Right cardiac atrium (tissue), 5 donors: Measurements from ENCODE around the gene C1orf141. TPM values are rescaled to one million over a fixed set of nuclear protein-coding genes. Genes with fewer than 3 reads are reported as not detected.

Source experiments
- ATAC-seq, 2 donors: fragments of 200-7000 bp; cut with Tn5 transposase; one replicate each; pipeline versions ENCODE4 v1.8.0 to v1.9.1; 2020; ENCODE audit warnings: moderate library complexity in 2 of 2, mild to moderate bottlenecking in 1 of 2
- DNase-seq, 3 donors: peaks; one replicate each; pipeline ENCODE4 v3.0.0-alpha.2; 2020
- H3K27ac ChIP-seq: one replicate; pipeline ENCODE4 v1.5.1; 2013; ENCODE audit warnings: mild to moderate bottlenecking, low read length, control low read depth, moderate library complexity
- H3K27me3 ChIP-seq: one replicate; pipeline ENCODE4 v1.6.1; 2013; ENCODE audit not compliant: control insufficient read depth, insufficient read depth
- H3K4me1 ChIP-seq: one replicate; pipeline ENCODE4 v1.6.1; 2013; ENCODE audit warnings: low read length; ENCODE audit not compliant: control insufficient read depth, insufficient read depth
- H3K4me3 ChIP-seq: one replicate; pipeline ENCODE4 v1.5.1; 2013; ENCODE audit warnings: low read length, control low read depth
- H3K9me3 ChIP-seq: one replicate; pipeline ENCODE4 v1.6.1; 2013; ENCODE audit warnings: low read length; ENCODE audit not compliant: control insufficient read depth
- WGBS: extraction: QIAGEN DNeasy Blood & Tissue Kit; methylation state at CpG from one replicate; pipeline ENCODE4 v1.1.7; 2013; 5-methylcytosine and 5-hydroxymethylcytosine counted together
- intact Hi-C, 4 donors: fragments of 100-400 bp; cut with DNase I; formaldehyde crosslinking; loops; one replicate each; pipeline versions ENCODE4 v1.11.0 to v1.14.0; 2022 to 2023
- polyA plus RNA-seq: library from polyadenylated mRNA; stranded (reverse); fragments of 200-250 nt; gene quantifications from one replicate; pipeline ENCODE4 v1.2.3, GENCODE V29; 2013
- total RNA-seq, 4 donors: library from RNA; stranded (reverse); fragmentation: NEBNext Ultra II Directional; extraction: Animal tissue kit (Norgen Biotek cat#: 25700); gene quantifications; one replicate each; pipeline ENCODE4 v1.2.1, GENCODE V29; 2021
- donor health status: healthy with polysubstance abuse.
- donor health status: DM: no; HTN: yes; CAD: no.
- donor health status: DM: no; HTN: no; CAD: no.
- donor health status: DM: no; HTN: yes; CAD: no; lungs with severe emphysema.
- donor health status: DM: yes; HTN: yes; CAD: no.

The C1orf141 gene
- total and polyA plus RNA-seq, 5 donors, result not detected

DNA sequence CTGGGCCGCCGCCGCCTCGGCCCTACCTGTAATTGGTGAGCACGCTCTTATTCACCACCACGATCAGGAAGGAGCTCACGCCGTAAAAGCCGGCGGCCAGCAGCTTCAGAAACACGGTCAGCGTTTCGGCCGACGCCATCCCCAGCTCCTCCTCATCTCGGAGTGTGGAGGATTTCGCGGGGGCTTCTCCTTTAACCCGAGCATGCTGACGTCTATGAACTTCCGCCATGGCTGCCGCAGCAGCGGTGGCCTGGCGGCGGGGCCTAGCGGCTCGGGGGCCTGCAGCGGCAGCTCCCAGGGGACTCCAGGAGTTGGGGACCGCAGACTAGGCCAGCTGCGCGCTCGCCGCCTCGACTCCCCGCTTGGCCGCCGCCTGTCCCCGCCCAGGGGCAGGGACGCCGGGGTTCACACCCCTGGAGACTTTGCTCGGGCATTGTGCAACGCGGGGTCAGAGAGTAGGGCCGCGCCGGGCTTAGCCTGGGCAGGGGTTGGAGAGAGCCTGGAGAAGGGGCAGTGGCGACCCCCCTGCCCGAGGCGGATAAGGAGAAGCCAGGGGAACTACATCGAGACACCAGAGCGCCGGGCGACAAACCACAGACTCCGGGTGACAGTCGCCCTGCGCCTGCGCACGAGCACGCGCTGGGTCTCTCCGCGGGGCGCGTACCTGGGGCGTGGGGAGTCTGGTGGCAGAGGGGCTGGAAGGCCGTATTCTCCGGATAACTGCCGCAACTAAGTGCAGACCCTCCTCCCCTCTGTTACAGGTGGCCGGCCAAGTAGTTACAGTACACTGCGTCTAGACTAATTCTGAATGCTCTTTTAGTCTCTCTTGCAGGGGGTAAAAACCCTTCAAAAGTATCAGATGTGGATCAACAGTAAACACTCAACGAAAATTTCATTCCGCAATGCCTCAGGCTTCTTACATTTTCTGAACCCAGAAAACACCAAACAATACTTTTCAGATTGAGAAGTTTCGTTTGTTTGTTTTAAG lies 80.7 kb downstream of the C1orf141 start, which contains the start of gene SLC35D1:
Gene SLC35D1, minus strand, starts transcription at position 364 of the 988 bp plus-strand sequence. Its CDS starts 135 bp downstream, at position 229.
- H3K4me3 ChIP-seq, result peak within 1 kb of the TSS; percentile 79
- peak within 1 kb of the TSS; percentile 95 for H3K27ac ChIP-seq
- under 1% methylated on average over 73 of the region's 73 CpGs for WGBS
- no peaks in the 10 kb centered on the region for H3K4me1 ChIP-seq
- DNase-seq (peak; percentile 81 to 91 (median 91)), ATAC-seq (peak; percentile 93)
- intact Hi-C loops, result no loop called here
- no peaks in the 10 kb centered on the region for H3K9me3 ChIP-seq
- no peaks in the 10 kb centered on the region for H3K27me3 ChIP-seq

DNA sequence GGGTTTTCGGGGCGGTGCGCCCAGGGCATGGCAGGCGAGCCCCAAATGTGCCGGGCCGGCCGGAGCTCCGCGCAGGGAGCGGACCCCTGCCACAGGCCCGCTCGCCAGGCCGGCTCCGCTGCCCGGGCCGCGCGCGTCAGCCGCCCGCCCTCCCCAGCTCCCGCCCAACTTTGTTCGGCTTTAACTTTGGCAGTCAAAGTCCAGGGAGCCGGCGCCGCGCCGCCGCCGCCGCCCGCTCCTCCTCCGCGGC lies 81.3 kb downstream of the C1orf141 start:
- peak; percentile 68 to 89 (median 83) for DNase-seq
- WGBS, result under 1% methylated on average over 34 of the region's 34 CpGs
- Histone ChIP-seq H3K9me3 (no peaks in the 10 kb centered on the region), H3K4me1 (no peaks in the 10 kb centered on the region), H3K27ac (peak overlapping the region; percentile 95), H3K4me3 (peak overlapping the region; percentile 79), H3K27me3 (no peaks in the 10 kb centered on the region)
- intact Hi-C loops, result no loop called here
- peak; percentile 91 for ATAC-seq

DNA sequence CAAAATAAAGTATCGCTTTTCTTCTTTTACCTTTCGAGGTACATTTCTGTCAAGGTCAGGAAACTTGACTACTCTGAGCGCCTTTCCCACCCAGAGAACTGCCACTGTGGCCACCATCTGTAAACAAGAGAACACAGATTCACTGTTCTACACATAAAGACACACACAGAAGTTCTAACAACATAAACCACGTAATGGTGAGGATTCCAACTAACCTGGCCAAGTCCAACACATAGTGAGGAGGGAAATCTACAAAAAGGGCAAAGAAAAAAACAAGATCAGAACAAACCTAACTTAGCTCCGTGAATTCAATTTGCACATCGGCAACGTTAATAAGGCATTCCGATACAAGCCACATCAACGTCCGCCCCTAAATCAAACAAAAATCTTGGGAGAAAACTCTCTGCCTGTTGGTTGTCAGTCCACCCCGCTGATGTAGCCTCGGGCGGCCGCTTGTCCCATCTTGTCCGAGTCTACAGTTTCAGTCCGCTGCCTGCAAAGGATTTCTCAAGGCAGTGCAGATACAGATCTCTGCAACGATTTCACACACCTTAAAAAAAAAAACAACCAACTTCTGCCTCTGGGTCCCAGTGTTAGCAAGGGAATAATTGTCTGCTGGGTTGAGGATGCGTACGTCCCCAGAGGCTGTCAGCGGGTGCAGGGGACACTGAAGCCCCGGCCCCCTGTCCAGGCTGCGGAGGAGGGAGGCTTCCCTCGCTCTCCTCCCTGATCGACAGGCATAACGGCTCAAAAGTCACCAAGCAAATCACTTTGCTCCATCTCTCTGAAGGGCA lies 81.8 kb downstream of the C1orf141 start:
- Histone ChIP-seq H3K27me3 (no peaks in the 10 kb centered on the region), H3K9me3 (no peaks in the 10 kb centered on the region), H3K4me1 (no peaks in the 10 kb centered on the region), H3K4me3 (peak overlapping the region; percentile 79), H3K27ac (peak overlapping the region; percentile 95)
- ATAC-seq (peak; percentile 42 to 43), DNase-seq (peak; percentile 34 to 64 (median 52))
- intact Hi-C loops, result no loop called here
- WGBS, result 4% methylated on average over 25 of the region's 25 CpGs

DNA sequence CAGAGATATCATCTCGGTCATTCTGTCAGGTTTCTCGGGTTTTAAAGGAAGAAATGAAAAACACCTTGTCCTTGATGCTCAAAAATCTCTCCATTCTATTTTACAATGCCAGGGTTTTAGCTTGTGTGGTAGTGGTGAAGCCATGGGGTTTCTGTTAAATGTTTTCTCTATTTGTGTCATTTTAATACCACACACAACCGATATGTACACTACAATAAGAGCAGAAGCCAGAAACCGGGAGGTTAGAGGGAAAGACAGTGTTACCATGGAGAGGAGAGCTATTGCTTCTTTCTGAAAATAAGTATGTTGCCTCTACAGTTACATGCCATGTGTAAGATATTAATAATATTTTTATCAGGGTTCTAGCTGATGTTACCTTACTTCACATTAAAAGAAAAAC lies 83.6 kb downstream of the C1orf141 start:
- Histone ChIP-seq H3K4me1 (peaks cover 1% of the 10 kb centered on the region), H3K27me3 (no peaks in the 10 kb centered on the region), H3K27ac (no peak overlapping the region), H3K9me3 (no peaks in the 10 kb centered on the region), H3K4me3 (no peak overlapping the region)
- 50% methylated on average over 4 of the region's 4 CpGs for WGBS
- DNase-seq, result no peak
- intact Hi-C loops, result no loop called here
- no peak for ATAC-seq

DNA sequence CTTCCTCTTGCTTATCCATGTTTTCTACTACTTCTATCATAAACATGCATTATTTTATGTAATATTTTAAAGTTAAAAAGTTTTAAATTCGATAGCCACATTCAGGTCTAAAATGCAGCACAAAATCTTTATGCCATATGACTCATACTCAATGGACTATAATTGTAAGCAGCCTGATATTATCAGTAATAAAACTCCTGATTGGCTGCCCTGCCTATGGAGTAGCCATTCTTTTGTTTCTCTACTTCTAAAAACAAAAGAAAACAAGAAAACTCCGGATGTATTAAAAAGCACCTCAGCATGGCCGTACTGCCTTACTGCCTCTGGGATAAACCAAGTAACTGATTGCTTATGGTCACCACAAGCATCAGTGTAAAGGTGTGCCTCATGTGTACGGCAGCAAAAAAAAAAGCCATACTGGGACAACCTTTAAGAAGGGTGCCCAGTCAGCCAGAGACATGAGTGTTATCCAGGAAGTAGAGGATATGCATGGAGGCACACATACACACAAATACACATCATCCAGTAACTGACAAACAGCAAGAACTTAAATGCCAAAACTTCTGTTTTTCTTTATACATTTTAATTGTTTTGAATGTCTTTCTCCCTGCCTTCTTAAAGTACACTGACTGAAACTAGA lies 90.0 kb downstream of the C1orf141 start:
- H3K4me3 ChIP-seq, result no peak overlapping the region
- H3K27me3 ChIP-seq, result no peaks in the 10 kb centered on the region
- no peak overlapping the region for H3K27ac ChIP-seq
- ATAC-seq (no peak), DNase-seq (no peak)
- intact Hi-C loops, result no loop called here
- H3K4me1 ChIP-seq, result peaks cover 1% of the 10 kb centered on the region
- no peaks in the 10 kb centered on the region for H3K9me3 ChIP-seq
- WGBS, result 90% methylated on average over 4 of the region's 4 CpGs

DNA sequence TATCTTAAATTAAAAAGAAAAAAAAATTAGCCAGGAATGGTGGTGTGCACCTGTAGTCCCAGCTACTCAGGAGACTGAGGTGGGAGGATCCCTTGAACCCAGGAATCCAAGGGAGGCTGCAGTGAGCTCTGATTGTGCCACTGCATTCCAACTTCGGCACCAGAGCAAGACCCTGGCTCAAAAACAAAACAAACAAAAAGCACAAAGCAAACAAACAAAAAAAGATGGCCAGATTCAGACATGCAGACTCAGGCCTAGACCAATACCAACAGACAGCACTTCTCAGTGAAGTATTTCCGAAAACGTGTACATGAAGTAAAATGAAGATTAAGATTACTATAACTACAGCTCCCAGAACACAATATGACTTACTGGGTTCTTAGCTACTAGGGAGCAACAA lies 91.4 kb downstream of the C1orf141 start:
- ATAC-seq (no peak), DNase-seq (no peak)
- H3K4me3 ChIP-seq, result no peak overlapping the region
- intact Hi-C loops, result no loop called here
- no peaks in the 10 kb centered on the region for H3K9me3 ChIP-seq
- H3K27ac ChIP-seq, result no peak overlapping the region
- WGBS, result 80% methylated on average over 3 of the region's 3 CpGs
- H3K4me1 ChIP-seq, result peaks cover 1% of the 10 kb centered on the region
- no peaks in the 10 kb centered on the region for H3K27me3 ChIP-seq

Other genes starting within 250 kb of the C1orf141 start
- gene DNAI4, start 210.1 kb downstream of the C1orf141 start, total RNA-seq, result 10 to 100 TPM; 18.6 to 27.0 (median 23.9) TPM
- gene DNAI4, start 210.1 kb downstream of the C1orf141 start, polyA plus RNA-seq, result 1.8 TPM
- 10 to 100 TPM; 19.2 to 26.9 (median 22.8) TPM for gene MIER1, start 210.0 kb downstream of the C1orf141 start, total RNA-seq
- 8.9 TPM for gene MIER1, start 210.0 kb downstream of the C1orf141 start, polyA plus RNA-seq
- gene SLC35D1, start 80.8 kb downstream of the C1orf141 start, total RNA-seq, result 1 to 10 TPM; 3.2 to 4.6 (median 4.1) TPM
- gene SLC35D1, start 80.8 kb downstream of the C1orf141 start, polyA plus RNA-seq, result 2.4 TPM
- not detected for gene IL23R, start 31.5 kb upstream of the C1orf141 start, total RNA-seq
- not detected for gene IL23R, start 31.5 kb upstream of the C1orf141 start, polyA plus RNA-seq
- under 1 TPM; 0.17 to 0.33 (median 0.23) TPM for gene IL12RB2, start 172.9 kb upstream of the C1orf141 start, total RNA-seq
- 0.05 TPM for gene IL12RB2, start 172.9 kb upstream of the C1orf141 start, polyA plus RNA-seq